ENCODE measurements around the gene BST1. TPM values are rescaled to one million over a fixed set of nuclear protein-coding genes. Genes with fewer than 3 reads are reported as not detected.

BST1 gene
- total and polyA plus RNA-seq, 2 donors (not counting 3 experiments of a cell fraction or from before 2014, with no cell fraction given), result 10.7 to 14.0 TPM

- Histone ChIP-seq H3K4me3 (replicated peaks in 1 of 3; ENCODE audit: insufficient read depth in 1 of 3, low read depth in 1 of 3, low read length in 3 of 3) (peak overlapping the region; percentile 65 to 99 (median 97)), H3K27ac (ENCODE audit: insufficient read depth, low read depth, low read length) (peak overlapping the region; percentile 76), H3K36me3 (ENCODE audit: control insufficient read depth in 2 of 2, extremely low read depth in 1 of 2, insufficient read depth in 2 of 2, low read length in 2 of 2) (no peaks in the 10 kb centered on the region), H3K9me1 (replicated peaks; ENCODE audit: control insufficient read depth, extremely low read depth, insufficient read depth, low read length) (no peaks in the 10 kb centered on the region), H3K9me3 (replicated peaks; ENCODE audit: control insufficient read depth, insufficient read depth, low read length) (no peaks in the 10 kb centered on the region), H3K4me1 (ENCODE audit: control insufficient read depth, extremely low read depth, insufficient read depth, low read length) (peaks cover 49% of the 10 kb centered on the region), H3K27me3 (ENCODE audit: control insufficient read depth in 2 of 2, insufficient read depth in 2 of 2, low read length in 2 of 2) (no peaks in the 10 kb centered on the region), H3K4me2 (ENCODE audit: insufficient read depth, low read length) (peak overlapping the region; percentile 92), H3K9ac (replicated peaks; ENCODE audit: extremely low read depth, insufficient read depth, low read length) (peak overlapping the region; percentile 87), H4K20me1 (replicated peaks; ENCODE audit: control insufficient read depth, extremely low read depth, insufficient read depth, low read length) (no peaks in the 10 kb centered on the region), H2AFZ (ENCODE audit: low read depth, low read length) (peak overlapping the region; percentile 47), H3K79me2 (ENCODE audit: control insufficient read depth, insufficient read depth, low read length) (peaks cover 83% of the 10 kb centered on the region)
- BruUV-seq (replicated peaks), result TSS peak; percentile 41
- FAIRE-seq, result no peak
- CTCF ChIA-PET, result interaction anchor here (0.6 to 1.9 kb wide), 2 partner anchors 14 to 26 kb away, joined by 3 to 8 read pairs; partner anchors contain the start of gene FBXL5
- TF ChIP-seq EZH2 (IDR thresholded peaks at IDR 0.05; ENCODE audit: borderline replicate concordance, low read depth, low read length, severe bottlenecking), result no peak
- TF ChIP-seq MYC (IDR thresholded peaks at IDR 0.05; ENCODE audit: low read depth, low read length), result no peak
- intact Hi-C loops (cut with micrococcal nuclease), result loop anchor here (1.0 kb wide), 4 partner anchors 9 to 679 kb away; partner anchors contain the start of genes CPEB2 and FBXL5
- no peak for DNase-seq (ENCODE audit: low read depth, low spot score)
- POLR2A ChIA-PET, result interaction anchor here (0.7 to 1.0 kb wide), 4 partner anchors 15 to 71 kb away, joined by 3 to 4 read pairs (median 4); no protein-coding TSS in a partner anchor
- dilution Hi-C loops (cut with MboI; ENCODE audit: extremely low pct_ligation_motif_present, low sequenced_read_pairs), result no loop called here
These were observed 21.8 kb upstream of the BST1 start for GRCh38 chr4:15681067-15681371.

GRCh38 chr4:15681372-15682241, 21.3 kb upstream of the BST1 start, which contains the start of gene FAM200B:
TSS of gene FAM200B (plus strand) at chr4:15681827. CDS start at chr4:15686978, 5,151 bp downstream.
- no peaks in the 10 kb centered on the region for H3K27me3 ChIP-seq (ENCODE audit: control insufficient read depth in 2 of 2, insufficient read depth in 2 of 2, low read length in 2 of 2)
- dilution Hi-C loops (cut with MboI; ENCODE audit: extremely low pct_ligation_motif_present, low sequenced_read_pairs), result no loop called here
- BruUV-seq (replicated peaks), result TSS peak; percentile 72

More at GRCh38 chr4:15681372-15682241, 21.3 kb upstream of the BST1 start, which contains the start of gene FAM200B:
- Histone ChIP-seq H3K36me3 (ENCODE audit: control insufficient read depth in 2 of 2, extremely low read depth in 1 of 2, insufficient read depth in 2 of 2, low read length in 2 of 2) (peaks cover 0 to 3% of the 10 kb centered on the region in 2 experiments), H3K9me1 (replicated peaks; ENCODE audit: control insufficient read depth, extremely low read depth, insufficient read depth, low read length) (no peaks in the 10 kb centered on the region), H3K9ac (replicated peaks; ENCODE audit: extremely low read depth, insufficient read depth, low read length) (peak within 1 kb of the TSS; percentile 99), H4K20me1 (replicated peaks; ENCODE audit: control insufficient read depth, extremely low read depth, insufficient read depth, low read length) (no peaks in the 10 kb centered on the region), H3K4me1 (ENCODE audit: control insufficient read depth, extremely low read depth, insufficient read depth, low read length) (peaks cover 49% of the 10 kb centered on the region), H3K79me2 (ENCODE audit: control insufficient read depth, insufficient read depth, low read length) (peaks cover 77% of the 10 kb centered on the region), H3K27ac (ENCODE audit: insufficient read depth, low read depth, low read length) (peak within 1 kb of the TSS; percentile 95), H3K4me3 (replicated peaks in 1 of 3; ENCODE audit: insufficient read depth in 1 of 3, low read depth in 1 of 3, low read length in 3 of 3) (peak within 1 kb of the TSS; percentile 65 to 99 (median 97)), H3K4me2 (ENCODE audit: insufficient read depth, low read length) (peak within 1 kb of the TSS; percentile 99), H2AFZ (ENCODE audit: low read depth, low read length) (peak within 1 kb of the TSS; percentile 51), H3K9me3 (replicated peaks; ENCODE audit: control insufficient read depth, insufficient read depth, low read length) (no peaks in the 10 kb centered on the region)
- ChIA-PET CTCF (interaction anchor here (0.6 to 1.9 kb wide), 6 partner anchors 13 to 124 kb away, joined by 3 to 8 read pairs (median 4); partner anchors contain the start of genes BST1 and FBXL5), POLR2A (interaction anchor here (0.7 to 1.0 kb wide), 4 partner anchors 15 to 71 kb away, joined by 3 to 4 read pairs (median 4); no protein-coding TSS in a partner anchor)
- FAIRE-seq (peak; percentile 94), DNase-seq (ENCODE audit: low read depth, low spot score) (peak; percentile 99)
- intact Hi-C loops (cut with micrococcal nuclease), result loop anchor here (1.0 kb wide), 4 partner anchors 9 to 679 kb away; partner anchors contain the start of genes CPEB2 and FBXL5
- TF ChIP-seq POLR2A (IDR thresholded peaks at IDR 0.05; ENCODE audit: low read depth, low read length) (peak; percentile 85), POLR2AphosphoS5 (IDR thresholded peaks at IDR 0.05; ENCODE audit: insufficient read depth, low read depth, low read length) (peak; percentile 83), JUN (IDR thresholded peaks at IDR 0.05; ENCODE audit: borderline replicate concordance, insufficient read depth, insufficient read length, low read depth) (no peak), MYC (IDR thresholded peaks at IDR 0.05; ENCODE audit: low read depth, low read length) (no peak), CTCF (IDR thresholded peaks at IDR 0.05; ENCODE audit: extremely low read depth in 1 of 2, insufficient read depth in 1 of 2, low read depth in 1 of 2, low read length in 2 of 2) (peak in 1 of 2 donors; percentile 29), EZH2 (IDR thresholded peaks at IDR 0.05; ENCODE audit: borderline replicate concordance, low read depth, low read length, severe bottlenecking) (no peak), FOS (IDR thresholded peaks at IDR 0.05; ENCODE audit: borderline replicate concordance, insufficient read depth, low read length) (no peak), GATA2 (IDR thresholded peaks at IDR 0.05; ENCODE audit: insufficient read depth, insufficient read length, low read depth, low read length) (no peak), MAX (IDR thresholded peaks at IDR 0.05; ENCODE audit: insufficient read depth, insufficient read length) (no peak)
